Fibroblast of gingiva (primary cell): ENCODE measurements around the gene PCSK6.

Experiments used
- DNase-seq: peaks from one replicate; pipeline ENCODE4 v3.0.0-alpha.2; 2011; ENCODE audit warnings: low read depth

PCSK6 gene

DNA sequence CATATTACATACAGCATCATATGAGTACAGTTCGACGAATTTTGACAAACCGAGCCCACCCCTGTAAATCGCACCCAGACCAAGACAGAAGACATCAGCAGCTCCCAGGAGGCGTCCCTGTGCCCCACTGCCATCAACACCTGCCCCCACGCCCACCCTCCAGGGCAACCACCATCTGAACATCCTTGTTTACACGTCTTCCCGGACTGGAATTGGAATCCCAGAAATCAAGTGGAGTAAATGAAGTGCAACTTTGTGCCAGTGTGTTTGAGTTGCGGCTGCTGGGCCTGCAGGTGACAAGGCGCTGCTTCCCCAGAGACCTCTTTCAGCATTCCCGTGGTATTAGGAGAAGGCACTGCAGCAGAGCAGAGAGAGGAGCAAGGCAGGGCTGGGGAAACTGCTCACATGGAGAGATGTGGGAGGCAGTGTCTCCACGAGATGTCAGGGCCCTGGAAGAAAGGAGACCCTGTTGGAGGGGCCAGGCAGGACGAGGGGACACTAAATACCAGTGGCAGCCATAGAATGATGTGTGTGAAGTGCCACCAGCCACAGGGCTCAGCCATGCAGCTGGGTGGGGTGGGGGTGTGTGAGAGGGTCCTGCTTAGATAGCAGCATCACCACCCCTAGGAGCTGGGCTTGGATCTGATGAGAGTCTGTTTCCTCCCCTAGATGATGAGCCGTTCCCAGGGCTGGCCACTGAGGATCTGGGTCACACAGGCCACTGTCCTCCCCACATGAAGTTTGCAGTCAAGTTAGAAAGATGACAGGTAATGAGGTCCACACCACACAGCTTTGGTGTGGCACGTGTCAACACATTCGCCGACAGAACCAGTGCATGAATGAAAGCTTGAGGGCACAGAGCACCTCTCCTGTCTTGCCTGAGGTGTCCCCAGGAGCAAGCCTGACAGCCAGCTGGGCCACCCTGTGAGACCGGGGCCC lies 33.4 kb upstream of the PCSK6 start:
- DNase-seq: no peak

GRCh38 chr15:101522091-101522490 lies 32.6 kb upstream of the PCSK6 start:
- no peak for DNase-seq

- DNase-seq: no peak
Measured at GRCh38 chr15:101521591-101521990, 32.1 kb upstream of the PCSK6 start.

- DNase-seq: no peak
Measured at GRCh38 chr15:101521069-101521468, 31.6 kb upstream of the PCSK6 start.

DNA sequence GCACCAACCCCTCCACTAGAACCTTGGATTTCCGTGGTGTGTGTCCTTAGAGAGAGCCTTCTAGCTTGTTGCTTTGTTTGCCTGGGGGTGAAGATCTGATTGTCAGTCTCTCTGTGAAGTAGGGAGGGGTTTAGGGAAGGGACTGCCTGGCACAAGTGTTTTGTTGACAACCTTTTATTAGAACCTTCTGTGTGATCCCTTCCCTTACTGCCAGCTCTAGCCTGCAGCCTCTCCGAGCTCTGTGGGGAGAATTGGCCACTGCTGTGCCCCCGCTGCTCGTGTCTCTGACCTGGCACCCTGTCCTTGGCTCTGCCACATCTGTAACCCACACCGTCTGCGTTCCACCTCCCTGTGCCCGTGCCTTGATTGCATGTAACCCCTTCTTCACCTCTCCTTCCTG lies 30.9 kb upstream of the PCSK6 start:
- no peak for DNase-seq

DNA sequence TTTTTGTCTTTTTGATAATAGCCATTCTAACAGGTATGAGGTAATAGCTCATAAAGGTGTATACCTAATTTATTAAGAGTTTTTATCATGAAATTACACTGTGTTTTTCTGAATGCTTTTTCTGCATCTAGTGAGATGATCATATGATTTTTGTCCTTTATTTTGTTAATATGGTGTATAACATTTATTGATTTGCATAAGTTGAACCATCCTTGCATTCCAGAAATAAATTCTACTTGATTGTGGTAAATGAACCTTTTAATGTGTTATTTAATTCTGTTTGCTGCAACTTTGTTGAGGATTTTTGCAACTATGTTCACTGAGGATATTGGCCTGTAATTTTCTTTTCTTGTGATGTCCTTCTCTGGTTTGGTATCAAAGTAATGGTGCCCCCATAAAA lies 28.0 kb upstream of the PCSK6 start:
- no peak for DNase-seq

DNA sequence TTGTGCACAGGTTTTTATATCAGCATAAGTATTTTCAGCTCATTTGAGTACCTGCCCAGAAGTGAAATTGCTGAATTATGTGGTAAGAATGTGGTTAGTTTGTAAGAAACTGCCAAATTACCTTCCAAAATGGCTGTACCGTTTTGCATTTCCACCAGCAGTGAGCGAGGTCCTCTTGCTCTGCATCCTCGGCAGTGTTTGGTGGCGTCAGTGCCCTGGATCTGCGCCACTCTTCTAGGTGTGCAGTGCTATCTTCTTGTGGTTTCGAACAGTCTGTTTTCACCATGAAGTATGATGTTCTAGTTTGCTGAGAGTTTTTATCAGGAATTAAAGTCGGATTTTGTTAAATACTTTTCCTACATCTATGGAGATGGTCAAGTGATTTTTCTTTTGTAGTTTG lies 24.8 kb upstream of the PCSK6 start:
- no peak for DNase-seq

DNA sequence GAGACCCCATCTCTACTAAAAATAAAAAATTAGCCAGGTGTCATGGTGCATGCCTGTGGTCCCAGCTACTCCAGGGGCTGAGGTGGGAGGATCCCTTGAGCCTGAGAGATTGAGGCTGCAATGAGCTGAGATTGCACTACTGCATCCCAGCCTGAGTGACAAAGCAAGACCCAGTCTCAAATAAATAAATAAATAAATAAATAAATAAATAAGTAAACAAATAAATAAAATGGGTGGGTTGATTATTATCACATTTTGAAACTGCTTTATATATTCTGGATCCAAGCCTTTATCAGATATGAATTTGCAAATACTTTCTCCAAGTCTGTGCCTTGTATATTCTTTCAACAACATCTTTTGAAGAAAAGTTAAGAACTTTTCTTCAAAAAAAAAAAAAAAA lies 22.2 kb upstream of the PCSK6 start:
- DNase-seq: no peak

- DNase-seq: no peak
Measured at GRCh38 chr15:101510212-101511197, 21.0 kb upstream of the PCSK6 start.

GRCh38 chr15:101509279-101509678 lies 19.8 kb upstream of the PCSK6 start:
- no peak for DNase-seq

GRCh38 chr15:101506491-101506890 lies 17.0 kb upstream of the PCSK6 start:
- DNase-seq: no peak

DNA sequence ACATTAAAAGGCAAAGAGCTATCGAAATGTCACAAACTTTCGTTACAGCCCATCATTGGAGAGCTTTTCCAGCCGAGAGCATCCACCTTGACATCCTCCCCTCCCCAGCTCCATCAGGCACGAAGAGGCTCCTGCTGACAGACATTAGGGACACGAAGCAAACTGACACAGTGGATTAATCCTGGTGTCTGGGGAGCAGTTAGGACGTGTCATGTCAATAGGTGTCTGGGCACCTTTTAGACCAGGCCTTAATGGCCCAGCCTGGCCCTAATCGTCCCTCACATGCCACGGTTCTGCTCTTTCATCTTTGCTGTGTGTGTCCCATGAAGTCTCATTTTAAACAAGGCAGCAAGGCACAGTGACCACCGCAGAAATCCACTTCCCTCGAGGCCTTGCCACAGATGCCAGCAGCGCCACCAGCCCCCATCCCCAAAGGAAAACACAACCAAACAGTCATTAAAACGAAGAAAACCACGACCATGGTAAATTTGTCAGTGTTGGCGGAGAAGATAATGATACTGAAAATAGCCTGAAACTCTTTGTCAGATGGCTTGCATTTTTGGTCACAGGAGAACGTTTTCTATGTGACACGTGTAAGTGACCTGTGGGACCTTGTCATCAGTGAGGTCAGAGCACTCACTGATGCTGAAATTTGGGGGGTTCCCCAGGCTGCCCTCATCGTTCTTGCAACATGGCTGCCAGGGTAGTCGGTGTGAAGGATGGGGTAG lies 16.3 kb upstream of the PCSK6 start:
- DNase-seq: no peak

DNA sequence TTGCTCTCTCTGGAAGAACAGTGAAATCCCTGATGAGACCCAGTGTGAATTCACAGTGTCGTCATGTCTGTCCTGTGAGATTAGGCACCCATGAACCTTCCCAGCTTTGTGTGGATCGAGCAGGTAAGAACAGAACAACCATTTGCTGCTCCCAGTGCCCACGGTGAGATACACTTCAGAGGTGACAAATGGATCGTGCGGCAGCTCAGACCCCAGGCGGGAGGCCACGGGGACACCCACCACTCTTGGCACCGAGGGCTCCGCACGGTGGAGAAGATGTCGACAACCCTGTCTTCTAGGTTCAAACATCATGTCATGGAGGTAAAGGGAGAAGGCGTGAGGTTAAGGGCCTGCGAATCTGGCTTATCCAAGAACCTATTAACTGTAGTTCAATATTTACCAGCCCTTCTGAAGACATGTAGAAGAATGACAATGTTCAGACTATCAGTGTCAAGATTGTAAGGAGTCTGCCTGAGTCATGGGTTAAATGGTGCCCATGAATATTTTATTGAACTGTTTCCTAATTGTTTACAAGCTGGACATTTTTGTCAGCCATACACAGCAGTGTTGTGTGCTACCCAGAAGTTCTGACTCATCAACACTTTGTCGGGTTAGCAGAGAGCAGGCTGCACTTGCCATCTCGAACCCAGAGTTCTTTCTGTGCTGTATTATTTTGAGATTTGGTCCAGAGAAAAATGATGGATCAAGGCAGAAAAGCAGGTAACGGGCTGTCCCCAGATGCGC lies 15.5 kb upstream of the PCSK6 start:
- DNase-seq: no peak

DNA sequence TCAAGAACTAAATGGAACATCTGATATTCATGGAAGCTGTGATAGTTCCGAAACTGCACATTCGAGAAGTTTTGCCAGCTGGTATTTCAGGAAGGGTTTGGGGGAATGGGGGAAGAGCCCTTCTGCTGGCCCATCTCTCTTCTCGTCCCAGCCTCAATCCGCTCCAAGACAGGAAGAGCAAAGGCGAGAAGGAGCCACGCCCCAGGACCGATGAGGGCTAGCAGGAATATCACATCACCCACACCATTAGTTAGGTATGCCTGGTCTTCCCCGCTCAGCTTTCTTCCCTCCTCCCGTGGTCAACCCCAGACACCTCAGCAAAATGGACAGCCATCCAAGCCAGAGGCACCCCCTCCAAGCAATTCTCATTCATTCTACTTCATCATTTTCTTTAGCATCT lies 14.9 kb upstream of the PCSK6 start:
- no peak for DNase-seq

DNA sequence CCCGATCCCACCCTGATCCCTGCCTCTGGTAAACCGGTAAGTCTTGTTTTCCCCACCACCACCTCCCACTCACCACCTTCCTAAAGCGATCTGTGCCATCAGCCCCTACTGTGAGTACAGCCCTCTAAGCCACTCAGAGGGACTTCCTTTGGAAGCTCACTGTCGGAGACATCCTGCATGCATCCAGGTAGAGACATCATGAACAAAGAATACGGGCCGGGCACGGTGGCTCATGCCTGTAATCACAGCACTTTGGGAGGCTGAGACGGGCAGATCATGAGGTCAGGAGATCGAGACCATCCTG lies 13.7 kb upstream of the PCSK6 start:
- no peak for DNase-seq

DNA sequence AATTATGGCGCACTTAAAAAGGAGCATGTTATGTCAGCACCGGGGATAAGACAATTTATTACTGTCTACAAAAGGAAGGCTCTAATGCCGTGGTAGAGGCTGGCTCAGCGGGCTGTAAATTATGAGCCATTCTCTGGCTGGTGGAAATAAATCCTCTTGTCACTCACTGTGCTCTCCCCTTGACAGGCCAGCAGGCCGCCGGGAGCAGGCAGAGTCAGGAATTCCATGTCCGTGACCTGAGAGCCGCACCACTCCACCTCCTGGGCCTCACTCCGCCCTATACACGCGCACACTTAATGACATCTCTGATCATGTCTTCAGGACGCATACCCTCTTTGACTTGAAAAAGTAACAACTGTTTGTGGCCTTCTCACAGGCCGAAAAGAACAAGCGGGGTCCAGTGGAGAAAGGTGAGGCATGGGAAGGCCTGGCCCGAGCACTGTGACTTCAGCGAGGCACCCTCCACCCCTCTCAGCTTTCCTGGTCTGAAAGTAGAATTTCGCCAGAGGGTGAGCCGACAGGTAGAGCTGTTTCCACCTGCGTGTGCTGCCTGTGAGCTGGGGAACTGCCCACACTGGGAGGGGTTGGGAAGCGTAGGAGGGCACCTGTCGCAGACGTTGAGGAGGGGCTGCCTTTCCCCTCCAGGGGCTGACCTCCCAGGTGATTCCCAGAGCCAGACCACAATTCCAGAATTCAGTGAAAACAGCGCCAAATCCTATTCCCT lies 13.2 kb upstream of the PCSK6 start:
- no peak for DNase-seq

GRCh38 chr15:101501703-101502373 lies 12.3 kb upstream of the PCSK6 start:
- DNase-seq: no peak

- DNase-seq: no peak
Measured at GRCh38 chr15:101500865-101501551, 11.5 kb upstream of the PCSK6 start.

- DNase-seq: no peak
Measured at GRCh38 chr15:101499863-101500713, 10.6 kb upstream of the PCSK6 start.
